ENCODE data around the gene HSD17B12. TPM values are rescaled to one million over a fixed set of nuclear protein-coding genes. Genes with fewer than 3 reads are reported as not detected.

HSD17B12 gene
- total RNA-seq, 2 donors from 2014 or later, result 18.5 to 19.1 TPM

- no peak for DNase-seq
- H3K4me3 Mint-ChIP-seq, result no peak overlapping the region
- no peak for ATAC-seq
- no peaks in the 10 kb centered on the region for H3K27me3 Mint-ChIP-seq
- no peak overlapping the region for H3K27ac Mint-ChIP-seq
- H3K36me3 Mint-ChIP-seq (ENCODE audit: low read depth), result peaks cover 12% of the 10 kb centered on the region
- H3K9me3 ChIP-seq (ENCODE audit: control insufficient read depth, low read length, poor library complexity, severe bottlenecking), result no peaks in the 10 kb centered on the region
- H3K4me1 Mint-ChIP-seq, result peaks cover 17% of the 10 kb centered on the region
Measured at GRCh38 chr11:43693069-43693468, 12.5 kb downstream of the HSD17B12 start.

- Mint-ChIP-seq H3K27ac (no peak overlapping the region), H3K4me1 (peaks cover 17% of the 10 kb centered on the region), H3K36me3 (ENCODE audit: low read depth) (peaks cover 12% of the 10 kb centered on the region), H3K27me3 (no peaks in the 10 kb centered on the region), H3K4me3 (no peak overlapping the region)
- DNase-seq, result no peak
- no peaks in the 10 kb centered on the region for H3K9me3 ChIP-seq (ENCODE audit: control insufficient read depth, low read length, poor library complexity, severe bottlenecking)
- no peak for ATAC-seq
Measured at GRCh38 chr11:43693731-43694130, 13.2 kb downstream of the HSD17B12 start.

- H3K27ac Mint-ChIP-seq, result no peak overlapping the region
Measured at GRCh38 chr11:43694477-43694876, 13.9 kb downstream of the HSD17B12 start.

GRCh38 chr11:43697679-43698078 is 17.1 kb downstream of the HSD17B12 start:
- DNase-seq (no peak), ATAC-seq (no peak)
- Mint-ChIP-seq H3K36me3 (ENCODE audit: low read depth) (peaks cover 4% of the 10 kb centered on the region), H3K27ac (no peak overlapping the region), H3K27me3 (no peaks in the 10 kb centered on the region), H3K4me3 (no peak overlapping the region), H3K4me1 (peaks cover 6% of the 10 kb centered on the region)
- no peaks in the 10 kb centered on the region for H3K9me3 ChIP-seq (ENCODE audit: control insufficient read depth, low read length, poor library complexity, severe bottlenecking)

More at GRCh38 chr11:43694477-43694876, 13.9 kb downstream of the HSD17B12 start:
- ATAC-seq, result no peak
- no peaks in the 10 kb centered on the region for H3K9me3 ChIP-seq (ENCODE audit: control insufficient read depth, low read length, poor library complexity, severe bottlenecking)
- H3K4me3 Mint-ChIP-seq, result no peak overlapping the region
- peaks cover 17% of the 10 kb centered on the region for H3K4me1 Mint-ChIP-seq
- H3K36me3 Mint-ChIP-seq (ENCODE audit: low read depth), result peaks cover 12% of the 10 kb centered on the region
- no peaks in the 10 kb centered on the region for H3K27me3 Mint-ChIP-seq
- DNase-seq, result no peak

GRCh38 chr11:43699870-43700269 is 19.3 kb downstream of the HSD17B12 start:
- no peak overlapping the region for H3K27ac Mint-ChIP-seq
- no peaks in the 10 kb centered on the region for H3K27me3 Mint-ChIP-seq
- DNase-seq (no peak), ATAC-seq (no peak)
- no peak overlapping the region for H3K4me3 Mint-ChIP-seq
- no peaks in the 10 kb centered on the region for H3K9me3 ChIP-seq (ENCODE audit: control insufficient read depth, low read length, poor library complexity, severe bottlenecking)
- H3K36me3 Mint-ChIP-seq (ENCODE audit: low read depth), result peaks cover 4% of the 10 kb centered on the region
- peaks cover 2% of the 10 kb centered on the region for H3K4me1 Mint-ChIP-seq

- Mint-ChIP-seq H3K4me3 (no peak overlapping the region), H3K4me1 (peaks cover 4% of the 10 kb centered on the region), H3K36me3 (ENCODE audit: low read depth) (peaks cover 3% of the 10 kb centered on the region), H3K27ac (no peak overlapping the region), H3K27me3 (no peaks in the 10 kb centered on the region)
- DNase-seq (no peak), ATAC-seq (no peak)
- H3K9me3 ChIP-seq (ENCODE audit: control insufficient read depth, low read length, poor library complexity, severe bottlenecking), result no peaks in the 10 kb centered on the region
Measured at GRCh38 chr11:43706631-43707030, 26.1 kb downstream of the HSD17B12 start.

GRCh38 chr11:43708776-43709175 is 28.2 kb downstream of the HSD17B12 start:
- peaks cover 4% of the 10 kb centered on the region for H3K4me1 Mint-ChIP-seq
- H3K27me3 Mint-ChIP-seq, result no peaks in the 10 kb centered on the region
- no peak overlapping the region for H3K27ac Mint-ChIP-seq
- no peak overlapping the region for H3K4me3 Mint-ChIP-seq
- peaks cover 3% of the 10 kb centered on the region for H3K36me3 Mint-ChIP-seq (ENCODE audit: low read depth)
- ATAC-seq (no peak), DNase-seq (no peak)
- no peaks in the 10 kb centered on the region for H3K9me3 ChIP-seq (ENCODE audit: control insufficient read depth, low read length, poor library complexity, severe bottlenecking)

GRCh38 chr11:43709689-43710088 is 29.2 kb downstream of the HSD17B12 start:
- no peak overlapping the region for H3K4me3 Mint-ChIP-seq
- no peaks in the 10 kb centered on the region for H3K9me3 ChIP-seq (ENCODE audit: control insufficient read depth, low read length, poor library complexity, severe bottlenecking)
- no peak overlapping the region for H3K27ac Mint-ChIP-seq
- peaks cover 4% of the 10 kb centered on the region for H3K4me1 Mint-ChIP-seq
- no peaks in the 10 kb centered on the region for H3K27me3 Mint-ChIP-seq
- peaks cover 3% of the 10 kb centered on the region for H3K36me3 Mint-ChIP-seq (ENCODE audit: low read depth)
- DNase-seq, result no peak
- ATAC-seq, result no peak

- Mint-ChIP-seq H3K4me1 (peaks cover 4% of the 10 kb centered on the region), H3K36me3 (ENCODE audit: low read depth) (no peaks in the 10 kb centered on the region), H3K27ac (no peak overlapping the region), H3K4me3 (no peak overlapping the region), H3K27me3 (no peaks in the 10 kb centered on the region)
- ATAC-seq, result no peak
- H3K9me3 ChIP-seq (ENCODE audit: control insufficient read depth, low read length, poor library complexity, severe bottlenecking), result no peaks in the 10 kb centered on the region
- no peak for DNase-seq
Measured at GRCh38 chr11:43712676-43713075, 32.1 kb downstream of the HSD17B12 start.

GRCh38 chr11:43718373-43718772 is 37.8 kb downstream of the HSD17B12 start:
- no peaks in the 10 kb centered on the region for H3K27me3 Mint-ChIP-seq
- H3K9me3 ChIP-seq (ENCODE audit: control insufficient read depth, low read length, poor library complexity, severe bottlenecking), result no peaks in the 10 kb centered on the region
- H3K36me3 Mint-ChIP-seq (ENCODE audit: low read depth), result peaks cover 3% of the 10 kb centered on the region
- ATAC-seq (no peak), DNase-seq (no peak)
- no peaks in the 10 kb centered on the region for H3K4me1 Mint-ChIP-seq
- H3K27ac Mint-ChIP-seq, result no peak overlapping the region
- no peak overlapping the region for H3K4me3 Mint-ChIP-seq

- no peak overlapping the region for H3K4me3 Mint-ChIP-seq
- DNase-seq (no peak), ATAC-seq (no peak)
- no peaks in the 10 kb centered on the region for H3K4me1 Mint-ChIP-seq
- no peaks in the 10 kb centered on the region for H3K27me3 Mint-ChIP-seq
- H3K27ac Mint-ChIP-seq, result no peak overlapping the region
- peaks cover 3% of the 10 kb centered on the region for H3K36me3 Mint-ChIP-seq (ENCODE audit: low read depth)
- H3K9me3 ChIP-seq (ENCODE audit: control insufficient read depth, low read length, poor library complexity, severe bottlenecking), result no peaks in the 10 kb centered on the region
Measured at GRCh38 chr11:43723617-43724016, 43.1 kb downstream of the HSD17B12 start.

GRCh38 chr11:43732225-43732624 is 51.7 kb downstream of the HSD17B12 start:
- Mint-ChIP-seq H3K27me3 (no peaks in the 10 kb centered on the region), H3K36me3 (ENCODE audit: low read depth) (no peaks in the 10 kb centered on the region), H3K27ac (no peak overlapping the region), H3K4me3 (no peak overlapping the region), H3K4me1 (peaks cover 4% of the 10 kb centered on the region)
- no peak for ATAC-seq
- no peak for DNase-seq
- no peaks in the 10 kb centered on the region for H3K9me3 ChIP-seq (ENCODE audit: control insufficient read depth, low read length, poor library complexity, severe bottlenecking)

- H3K9me3 ChIP-seq (ENCODE audit: control insufficient read depth, low read length, poor library complexity, severe bottlenecking), result no peaks in the 10 kb centered on the region
- Mint-ChIP-seq H3K27me3 (no peaks in the 10 kb centered on the region), H3K4me1 (peaks cover 4% of the 10 kb centered on the region), H3K4me3 (no peak overlapping the region), H3K36me3 (ENCODE audit: low read depth) (peaks cover 2% of the 10 kb centered on the region), H3K27ac (no peak overlapping the region)
- DNase-seq (no peak), ATAC-seq (no peak)
Measured at GRCh38 chr11:43734256-43734655, 53.7 kb downstream of the HSD17B12 start.

- no peaks in the 10 kb centered on the region for H3K9me3 ChIP-seq (ENCODE audit: control insufficient read depth, low read length, poor library complexity, severe bottlenecking)
- Mint-ChIP-seq H3K27me3 (no peaks in the 10 kb centered on the region), H3K4me3 (no peak overlapping the region), H3K27ac (no peak overlapping the region), H3K36me3 (ENCODE audit: low read depth) (peaks cover 2% of the 10 kb centered on the region), H3K4me1 (peaks cover 4% of the 10 kb centered on the region)
- no peak for DNase-seq
- ATAC-seq, result no peak
Measured at GRCh38 chr11:43735115-43735514, 54.6 kb downstream of the HSD17B12 start.

Data from T-helper 17 cell (primary cell).